Colonic mucosa (tissue), 4 donors: ENCODE measurements around the gene TRPV6. TPM values are rescaled to one million over a fixed set of nuclear protein-coding genes. Genes with fewer than 3 reads are reported as not detected.

Experiments used
- DNase-seq: peaks from one replicate; pipeline ENCODE4 v3.0.0-alpha.2; 2020
- H3K27ac ChIP-seq: fragments of 200-600 bp; one replicate; pipeline ENCODE4 v1.8.0; 2021
- H3K27me3 ChIP-seq: fragments of 200-600 bp; one replicate; pipeline ENCODE4 v1.8.0; 2021
- H3K36me3 ChIP-seq: fragments of 200-600 bp; one replicate; pipeline ENCODE4 v1.8.0; 2021
- H3K4me1 ChIP-seq: fragments of 200-600 bp; one replicate; pipeline ENCODE4 v1.8.0; 2021; ENCODE audit warnings: mild to moderate bottlenecking
- H3K4me3 ChIP-seq: fragments of 200-600 bp; one replicate; pipeline ENCODE4 v1.8.0; 2021
- H3K9ac ChIP-seq, 2 donors: one replicate each; pipeline ENCODE4 v1.7.0; 2013; ENCODE audit warnings: control low read depth in 2 of 2, low read depth in 2 of 2, low read length in 2 of 2
- H3K9me3 ChIP-seq: fragments of 200-600 bp; one replicate; pipeline ENCODE4 v1.8.0; 2021
- intact Hi-C: fragments of 100-400 bp; cut with DNase I; formaldehyde crosslinking; loops from one replicate; pipeline ENCODE4 v1.14.1; 2022
- total RNA-seq, 2 donors: library from RNA; stranded (reverse); fragmentation: NEBNext Ultra II Directional in 1 of 2; extraction: Animal tissue kit (Norgen Biotek cat#: 25700) in 1 of 2; gene quantifications; one replicate each; pipeline ENCODE4 v1.2.1, GENCODE V29; 2021
- TF ChIP-seq, protein P1 (sequence below): fragments of 200-600 bp; IDR thresholded peaks from one replicate; pipeline ENCODE4 v1.8.0; 2022; ENCODE audit warnings: antibody characterized with exemption, mild to moderate bottlenecking
- donor health status: healthy.
- donor health status: DM: no; HTN: no; CAD: no.
- donor health status: DM: no; HTN: no; CAD: no.

TRPV6 gene
- total RNA-seq, 2 donors from 2014 or later, result 0.05 to 0.61 TPM

DNA sequence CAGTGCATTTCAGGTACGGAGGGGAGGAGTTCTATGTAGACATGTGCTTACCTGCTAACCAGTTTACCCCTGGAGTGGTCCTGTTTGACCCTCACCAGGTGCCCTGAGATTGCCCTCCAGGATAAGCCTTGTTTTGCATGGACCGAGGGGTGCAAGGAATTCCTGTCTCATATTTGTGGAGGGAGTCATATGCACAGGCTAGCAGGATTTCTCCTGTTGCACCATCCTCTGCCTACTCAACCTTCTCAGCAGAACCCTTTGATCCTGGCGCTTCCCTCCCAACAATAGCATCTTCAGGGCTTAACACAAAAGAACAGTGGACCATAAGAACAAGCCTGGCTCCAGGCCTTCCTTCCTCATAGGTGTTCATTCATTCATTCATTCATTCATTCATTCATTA, 7.2 kb downstream of the TRPV6 start:
- intact Hi-C loops, result no loop called here
- no peaks in the 10 kb centered on the region for H3K4me1 ChIP-seq
- no peaks in the 10 kb centered on the region for H3K9me3 ChIP-seq
- no peak overlapping the region for H3K9ac ChIP-seq
- H3K4me3 ChIP-seq, result no peak overlapping the region
- DNase-seq, result no peak
- TF ChIP-seq, protein P1, sequence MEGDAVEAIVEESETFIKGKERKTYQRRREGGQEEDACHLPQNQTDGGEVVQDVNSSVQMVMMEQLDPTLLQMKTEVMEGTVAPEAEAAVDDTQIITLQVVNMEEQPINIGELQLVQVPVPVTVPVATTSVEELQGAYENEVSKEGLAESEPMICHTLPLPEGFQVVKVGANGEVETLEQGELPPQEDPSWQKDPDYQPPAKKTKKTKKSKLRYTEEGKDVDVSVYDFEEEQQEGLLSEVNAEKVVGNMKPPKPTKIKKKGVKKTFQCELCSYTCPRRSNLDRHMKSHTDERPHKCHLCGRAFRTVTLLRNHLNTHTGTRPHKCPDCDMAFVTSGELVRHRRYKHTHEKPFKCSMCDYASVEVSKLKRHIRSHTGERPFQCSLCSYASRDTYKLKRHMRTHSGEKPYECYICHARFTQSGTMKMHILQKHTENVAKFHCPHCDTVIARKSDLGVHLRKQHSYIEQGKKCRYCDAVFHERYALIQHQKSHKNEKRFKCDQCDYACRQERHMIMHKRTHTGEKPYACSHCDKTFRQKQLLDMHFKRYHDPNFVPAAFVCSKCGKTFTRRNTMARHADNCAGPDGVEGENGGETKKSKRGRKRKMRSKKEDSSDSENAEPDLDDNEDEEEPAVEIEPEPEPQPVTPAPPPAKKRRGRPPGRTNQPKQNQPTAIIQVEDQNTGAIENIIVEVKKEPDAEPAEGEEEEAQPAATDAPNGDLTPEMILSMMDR, result no peak
- H3K27me3 ChIP-seq, result no peaks in the 10 kb centered on the region
- H3K36me3 ChIP-seq, result no peaks in the 10 kb centered on the region
- H3K27ac ChIP-seq, result no peak overlapping the region

DNA sequence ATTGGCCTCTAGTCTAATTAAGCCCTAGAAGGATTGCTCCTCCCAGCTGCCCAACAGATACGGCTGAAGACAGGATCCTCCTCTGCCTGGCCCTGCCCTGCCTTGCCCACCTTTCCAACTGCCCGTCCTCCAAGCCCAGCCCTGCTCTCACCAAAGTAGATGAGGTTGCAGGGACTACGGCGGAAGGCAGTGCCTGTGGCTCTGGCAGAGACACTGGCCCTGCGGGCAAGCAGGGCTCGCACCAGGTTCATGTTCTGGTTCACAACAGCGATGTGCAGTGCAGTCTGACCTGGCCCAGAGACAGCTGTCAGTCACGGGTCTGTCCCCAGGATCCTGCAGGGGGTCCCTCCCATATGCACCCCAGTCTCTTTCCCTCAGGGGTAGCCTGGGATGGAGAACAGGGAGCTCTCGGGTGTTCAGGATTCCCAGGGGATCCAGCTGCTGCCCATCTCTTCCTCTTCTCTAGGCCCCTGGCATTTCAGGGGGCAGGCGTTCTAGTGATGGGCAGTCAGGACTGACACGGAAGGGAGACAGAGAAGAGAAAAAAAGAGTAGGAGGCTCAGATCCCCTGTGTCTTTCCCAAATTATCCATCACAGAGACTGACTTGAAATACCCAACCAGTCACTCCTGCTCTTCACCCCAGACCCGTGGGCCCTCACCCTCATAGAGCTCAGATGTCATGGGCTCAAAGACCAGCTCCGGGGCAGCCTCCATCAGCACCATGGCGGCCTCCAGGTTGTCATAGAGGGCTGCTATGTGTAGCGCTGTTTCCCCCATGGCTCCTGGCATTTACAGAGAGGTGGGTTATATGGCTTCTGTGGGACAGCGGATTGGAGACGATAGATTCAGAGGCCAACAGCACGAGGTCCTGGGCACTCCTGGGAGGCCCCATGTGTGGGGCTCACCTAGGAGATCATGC, 8.3 kb downstream of the TRPV6 start:
- Histone ChIP-seq H3K9me3 (no peaks in the 10 kb centered on the region), H3K27me3 (no peaks in the 10 kb centered on the region), H3K4me1 (no peaks in the 10 kb centered on the region), H3K9ac (no peak overlapping the region), H3K36me3 (no peaks in the 10 kb centered on the region), H3K4me3 (no peak overlapping the region), H3K27ac (no peak overlapping the region)
- intact Hi-C loops, result no loop called here
- TF ChIP-seq, protein P1, result no peak
- no peak for DNase-seq

DNA sequence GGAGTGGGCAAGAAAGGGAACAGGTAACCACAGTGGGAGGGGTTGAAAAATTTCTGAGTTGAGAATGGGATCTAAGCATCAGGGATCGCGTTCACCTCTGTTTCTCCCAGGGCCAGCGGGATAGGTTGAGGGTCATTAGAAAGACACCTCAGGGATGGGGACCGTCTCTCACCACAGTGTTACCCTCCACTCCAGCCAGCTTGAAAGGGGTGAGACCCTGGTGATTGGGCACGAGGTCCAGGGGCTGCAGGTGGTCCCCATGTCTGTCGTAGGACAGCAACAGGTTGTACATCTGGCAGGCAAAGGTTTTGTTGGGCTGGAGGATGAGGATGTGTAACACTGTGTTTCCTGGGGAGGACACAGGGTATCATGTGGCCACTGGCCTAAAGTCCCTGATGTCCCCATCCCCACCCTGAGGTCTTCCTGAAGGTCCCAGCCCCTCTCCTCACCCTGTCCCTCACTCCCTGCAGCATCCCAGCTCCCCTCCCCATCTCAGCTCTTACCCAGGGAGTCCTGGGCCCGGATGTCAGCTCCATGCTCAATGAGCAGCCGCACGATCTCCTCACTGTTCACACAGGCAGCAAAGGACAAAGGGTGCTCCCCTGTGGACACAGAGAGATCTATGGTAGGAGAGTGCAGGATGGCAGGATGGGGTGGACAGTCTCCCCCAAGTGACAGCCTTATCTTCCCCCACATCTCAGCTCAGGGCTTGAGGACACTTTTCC, 9.1 kb downstream of the TRPV6 start:
- TF ChIP-seq, protein P1, result no peak
- DNase-seq, result no peak
- no peaks in the 10 kb centered on the region for H3K9me3 ChIP-seq
- H3K36me3 ChIP-seq, result no peaks in the 10 kb centered on the region
- no peak overlapping the region for H3K27ac ChIP-seq
- H3K4me3 ChIP-seq, result no peak overlapping the region
- intact Hi-C loops, result no loop called here
- H3K27me3 ChIP-seq, result no peaks in the 10 kb centered on the region
- H3K9ac ChIP-seq, result no peak overlapping the region
- H3K4me1 ChIP-seq, result no peaks in the 10 kb centered on the region

DNA sequence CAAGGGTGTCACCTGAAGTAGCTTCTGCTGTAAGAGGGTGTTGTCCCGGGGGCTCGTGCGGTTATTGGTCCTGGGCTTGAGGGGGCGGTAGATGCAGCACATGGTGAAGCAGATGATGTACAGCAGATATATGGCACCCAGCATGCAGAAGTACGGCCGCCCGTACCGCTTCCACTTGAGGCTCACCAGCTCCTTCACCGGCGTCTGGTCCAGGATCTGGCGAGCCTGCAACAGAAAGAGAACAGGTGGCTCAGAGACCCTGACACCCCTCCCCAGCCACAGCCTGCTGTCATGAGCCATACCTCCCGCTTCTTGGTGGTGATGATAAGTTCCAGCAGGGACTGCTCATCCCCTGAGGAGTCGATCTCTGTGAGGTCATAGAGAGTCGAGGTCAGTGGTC, 10.1 kb downstream of the TRPV6 start:
- H3K4me1 ChIP-seq, result no peaks in the 10 kb centered on the region
- intact Hi-C loops, result no loop called here
- no peak overlapping the region for H3K4me3 ChIP-seq
- H3K27ac ChIP-seq, result no peak overlapping the region
- TF ChIP-seq, protein P1, result no peak
- H3K36me3 ChIP-seq, result no peaks in the 10 kb centered on the region
- no peaks in the 10 kb centered on the region for H3K9me3 ChIP-seq
- H3K27me3 ChIP-seq, result no peaks in the 10 kb centered on the region
- no peak overlapping the region for H3K9ac ChIP-seq
- DNase-seq, result no peak

GRCh38 chr7:142874837-142875236, 10.7 kb downstream of the TRPV6 start:
- no peak overlapping the region for H3K9ac ChIP-seq
- no peaks in the 10 kb centered on the region for H3K9me3 ChIP-seq
- no peaks in the 10 kb centered on the region for H3K4me1 ChIP-seq
- TF ChIP-seq, protein P1, result no peak
- H3K27me3 ChIP-seq, result no peaks in the 10 kb centered on the region
- no peaks in the 10 kb centered on the region for H3K36me3 ChIP-seq
- intact Hi-C loops, result no loop called here
- no peak for DNase-seq
- no peak overlapping the region for H3K4me3 ChIP-seq
- no peak overlapping the region for H3K27ac ChIP-seq
